ENCODE results near the gene NOSTRIN.

GRCh38 chr2:168819829-168820489, 17.5 kb downstream of the NOSTRIN start:
- TF ChIP-seq POLR2A (IDR thresholded peaks at IDR 0.05) (no peak), CTCF (IDR thresholded peaks at IDR 0.05) (no peak), EP300 (IDR thresholded peaks at IDR 0.05) (no peak)

Data from gastroesophageal sphincter (tissue), 3 donors.